ENCODE results near the gene SCAPER. TPM values are rescaled to one million over a fixed set of nuclear protein-coding genes. Genes with fewer than 3 reads are reported as not detected.

SCAPER gene
- total and polyA plus RNA-seq, 10 donors, result 3.9 to 53.3 (median 34.0) TPM

DNA sequence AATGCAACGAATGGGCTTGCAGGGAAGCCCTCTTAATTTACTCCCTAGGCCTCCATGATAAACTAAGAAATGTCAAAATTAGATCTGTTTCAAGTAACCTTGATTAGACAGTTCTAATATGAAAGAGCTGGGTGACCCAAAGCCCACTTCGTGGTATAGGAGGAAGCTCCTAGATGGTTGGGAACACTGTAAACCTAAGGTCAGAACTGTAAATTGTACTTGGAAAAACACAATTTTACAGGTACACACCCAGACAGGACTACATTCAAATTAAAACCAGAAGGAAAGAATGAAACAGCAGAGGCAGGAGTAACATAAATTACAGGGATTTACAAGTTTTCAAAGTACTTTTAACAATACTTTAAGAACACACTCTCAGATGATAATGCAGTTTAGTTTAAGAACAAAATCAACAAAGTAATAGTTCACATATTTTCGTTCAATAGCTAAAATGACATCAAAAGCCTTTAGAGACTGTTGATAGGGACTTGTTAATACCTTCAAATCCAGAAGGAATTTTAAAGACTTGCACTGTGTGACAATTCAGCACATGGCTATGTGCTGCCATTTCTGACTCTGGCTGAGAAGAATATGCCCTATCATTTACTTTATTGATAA lies 550.2 kb downstream of the SCAPER start:
- Histone ChIP-seq H3K9me3 (no peaks in the 10 kb centered on the region), H3K27ac (no peak overlapping the region), H3K4me1 (no peaks in the 10 kb centered on the region), H3K4me3 (no peak overlapping the region), H3K27me3 (replicated peaks in 1 of 7) (no peaks in the 10 kb centered on the region), H3K36me3 (peaks cover 0 to 28% (median 0%) of the 10 kb centered on the region in 6 donors)
- whole genome bisulfite sequencing, 5 donors, result 86 to 91% (median 89%) methylated on average over 3 of the region's 3 CpGs
- TF ChIP-seq POLR2A (IDR thresholded peaks at IDR 0.05) (no peak), POLR2AphosphoS5 (IDR thresholded peaks at IDR 0.05) (no peak)
- TF ChIP-seq, protein P1, sequence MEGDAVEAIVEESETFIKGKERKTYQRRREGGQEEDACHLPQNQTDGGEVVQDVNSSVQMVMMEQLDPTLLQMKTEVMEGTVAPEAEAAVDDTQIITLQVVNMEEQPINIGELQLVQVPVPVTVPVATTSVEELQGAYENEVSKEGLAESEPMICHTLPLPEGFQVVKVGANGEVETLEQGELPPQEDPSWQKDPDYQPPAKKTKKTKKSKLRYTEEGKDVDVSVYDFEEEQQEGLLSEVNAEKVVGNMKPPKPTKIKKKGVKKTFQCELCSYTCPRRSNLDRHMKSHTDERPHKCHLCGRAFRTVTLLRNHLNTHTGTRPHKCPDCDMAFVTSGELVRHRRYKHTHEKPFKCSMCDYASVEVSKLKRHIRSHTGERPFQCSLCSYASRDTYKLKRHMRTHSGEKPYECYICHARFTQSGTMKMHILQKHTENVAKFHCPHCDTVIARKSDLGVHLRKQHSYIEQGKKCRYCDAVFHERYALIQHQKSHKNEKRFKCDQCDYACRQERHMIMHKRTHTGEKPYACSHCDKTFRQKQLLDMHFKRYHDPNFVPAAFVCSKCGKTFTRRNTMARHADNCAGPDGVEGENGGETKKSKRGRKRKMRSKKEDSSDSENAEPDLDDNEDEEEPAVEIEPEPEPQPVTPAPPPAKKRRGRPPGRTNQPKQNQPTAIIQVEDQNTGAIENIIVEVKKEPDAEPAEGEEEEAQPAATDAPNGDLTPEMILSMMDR (IDR thresholded peaks at IDR 0.05 in 8 of 11, conservative IDR thresholded peaks at IDR 0.05 in 3 of 11), result no peak
- intact Hi-C loops (cut with DNase I; ENCODE audit: low total_unique reads), result no loop called here
- DNase-seq, result no peak

DNA sequence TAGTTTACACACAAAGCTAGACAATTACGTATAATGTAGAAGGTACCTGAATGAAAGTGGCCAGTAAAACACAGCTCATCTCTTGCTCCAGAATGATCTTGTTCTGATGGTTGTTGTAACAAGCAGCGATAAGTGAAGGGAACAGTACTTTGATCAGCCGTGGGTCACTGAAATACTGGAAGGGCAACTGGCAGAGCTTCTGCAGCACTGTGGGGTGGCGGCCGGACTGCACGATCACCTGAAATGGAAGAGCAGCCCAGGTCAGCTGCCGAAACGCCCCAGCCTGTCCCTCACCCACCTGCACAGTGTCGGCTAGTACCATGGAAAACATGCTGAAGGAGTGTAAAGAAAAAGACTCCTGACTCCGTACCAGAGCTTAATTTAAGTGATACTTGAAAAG lies 551.2 kb downstream of the SCAPER start:
- DNase-seq, result no peak
- Histone ChIP-seq H3K27ac (no peak overlapping the region), H3K36me3 (peaks cover 0 to 22% (median 0%) of the 10 kb centered on the region in 6 donors), H3K9me3 (no peaks in the 10 kb centered on the region), H3K27me3 (replicated peaks in 1 of 7) (peaks cover 0 to 3% (median 1%) of the 10 kb centered on the region in 7 donors), H3K4me1 (no peaks in the 10 kb centered on the region), H3K4me3 (no peak overlapping the region)
- TF ChIP-seq POLR2AphosphoS5 (IDR thresholded peaks at IDR 0.05), result no peak
- TF ChIP-seq, protein P1 (IDR thresholded peaks at IDR 0.05 in 8 of 11, conservative IDR thresholded peaks at IDR 0.05 in 3 of 11), result no peak
- no peak for TF ChIP-seq POLR2A (IDR thresholded peaks at IDR 0.05)
- intact Hi-C loops (cut with DNase I; ENCODE audit: low total_unique reads), result no loop called here
- WGBS, 5 donors, result 93 to 97% (median 94%) methylated on average over 10 of the region's 10 CpGs

DNA sequence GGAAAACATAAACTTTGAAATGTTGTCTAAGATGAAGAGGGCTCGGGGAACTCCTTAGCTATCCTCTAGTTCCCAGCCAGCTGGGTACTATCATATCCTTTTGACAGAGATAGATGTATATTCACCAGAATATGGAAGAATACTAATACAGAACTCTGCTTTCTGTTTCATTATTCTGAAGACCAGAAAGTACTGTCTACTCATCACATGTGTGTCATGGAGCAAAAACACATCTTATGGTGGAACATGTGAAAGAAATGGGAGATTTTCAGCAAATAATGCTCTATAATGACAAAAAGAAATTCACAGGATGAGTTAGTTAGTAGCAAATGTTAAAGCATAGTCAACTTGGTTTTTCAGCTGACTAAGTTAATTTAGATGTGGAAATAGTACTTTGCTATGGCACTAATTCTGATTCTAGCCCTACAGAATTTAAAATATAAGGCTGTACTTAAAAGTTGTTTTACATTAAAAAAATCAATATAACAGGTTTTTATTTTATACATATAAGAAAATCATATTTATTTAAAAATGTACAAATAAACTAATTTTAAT lies 552.0 kb downstream of the SCAPER start:
- H3K27ac ChIP-seq, result no peak overlapping the region
- H3K27me3 ChIP-seq (replicated peaks in 1 of 7), result peaks cover 0 to 10% (median 9%) of the 10 kb centered on the region in 7 donors
- no peaks in the 10 kb centered on the region for H3K9me3 ChIP-seq
- intact Hi-C loops (cut with DNase I; ENCODE audit: low total_unique reads), result no loop called here
- WGBS, 5 donors, result 91 to 98% (median 94%) methylated on average over 1 of the region's 1 CpG
- TF ChIP-seq POLR2AphosphoS5 (IDR thresholded peaks at IDR 0.05), result no peak
- H3K4me3 ChIP-seq, result no peak overlapping the region
- H3K4me1 ChIP-seq, result no peaks in the 10 kb centered on the region
- peaks cover 0 to 18% (median 0%) of the 10 kb centered on the region in 6 donors for H3K36me3 ChIP-seq
- DNase-seq, result no peak

DNA sequence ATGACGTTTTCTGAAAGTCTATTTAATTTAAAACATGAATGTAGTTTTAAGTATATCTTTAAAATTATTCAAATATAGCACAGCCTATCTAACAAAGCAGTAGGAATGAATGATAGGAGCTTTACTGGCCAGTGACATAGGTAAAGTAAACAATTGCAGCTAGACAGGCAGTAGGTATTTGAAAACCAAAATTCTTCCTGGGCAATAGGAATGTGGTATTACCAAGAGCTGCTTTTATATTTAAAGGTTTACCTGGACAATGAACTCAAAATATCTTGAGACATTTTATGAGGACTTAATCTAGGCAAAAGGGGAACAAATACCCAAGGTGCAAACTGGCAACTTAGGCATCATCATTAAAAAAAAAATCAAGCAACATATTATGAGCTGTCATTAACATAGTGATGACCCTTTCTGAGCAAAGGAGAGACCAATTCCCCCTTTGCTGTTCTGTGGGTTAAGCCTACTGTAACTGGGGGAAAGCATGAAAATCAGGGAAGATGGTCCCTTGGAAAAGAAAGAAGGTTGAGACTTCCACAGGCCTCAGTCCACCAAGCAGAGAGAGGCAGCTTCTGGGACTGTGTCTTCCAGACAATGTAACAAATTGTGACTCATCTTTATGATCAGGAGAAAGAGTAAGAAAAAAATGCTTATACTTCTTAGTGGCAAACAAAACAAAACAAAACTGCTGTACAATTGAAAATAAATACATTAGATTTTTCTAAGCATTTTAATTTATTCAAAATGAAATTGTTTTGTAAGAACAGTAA lies 555.7 kb downstream of the SCAPER start:
- H3K9me3 ChIP-seq, result no peaks in the 10 kb centered on the region
- no peak for DNase-seq
- 88 to 96% (median 95%) methylated on average over 1 of the region's 1 CpG for WGBS, 5 donors
- H3K36me3 ChIP-seq, result peaks cover 0 to 23% (median 0%) of the 10 kb centered on the region in 6 donors
- no peak overlapping the region for H3K27ac ChIP-seq
- intact Hi-C loops (cut with DNase I; ENCODE audit: low total_unique reads), result no loop called here
- peaks cover 14 to 46% (median 45%) of the 10 kb centered on the region in 7 donors for H3K27me3 ChIP-seq (replicated peaks in 1 of 7)
- H3K4me3 ChIP-seq, result no peak overlapping the region
- H3K4me1 ChIP-seq, result peaks cover 17 to 27% (median 22%) of the 10 kb centered on the region in 6 donors
- TF ChIP-seq POLR2AphosphoS5 (IDR thresholded peaks at IDR 0.05), result no peak
- TF ChIP-seq POLR2A (IDR thresholded peaks at IDR 0.05), result no peak
- TF ChIP-seq, protein P1 (IDR thresholded peaks at IDR 0.05 in 8 of 11, conservative IDR thresholded peaks at IDR 0.05 in 3 of 11), result no peak
